AG04450 (cell line): ENCODE data around the gene HTR6. TPM values are rescaled to one million over a fixed set of nuclear protein-coding genes. Genes with fewer than 3 reads are reported as not detected.

Source experiments
- CTCF ChIA-PET: fragments of 300-600, 350-600 bp; formaldehyde crosslinking; extraction: SDS; loops from one replicate; lab custom pipeline; 2022; ENCODE audit warnings: antibody characterized with exemption, inconsistent platforms; lab: Charles Lee
- POLR2A ChIA-PET: fragments of 350-600 bp; formaldehyde crosslinking; extraction: SDS; loops from one replicate; lab custom pipeline; 2021; ENCODE audit warnings: antibody characterized with exemption, inconsistent platforms; lab: Yijun Ruan, JAX
- DNase-seq: peaks from one replicate; pipeline ENCODE4 v3.0.0-alpha.2; 2011; ENCODE audit warnings: low read depth, low spot score
- H3K27ac ChIP-seq: one replicate; pipeline ENCODE4 v1.5.1; 2012; ENCODE audit warnings: low read depth, low read length, control low read depth
- H3K27me3 ChIP-seq: one replicate; pipeline ENCODE4 v1.6.0; 2012; ENCODE audit warnings: low read length; ENCODE audit not compliant: control insufficient read depth, insufficient read depth
- H3K4me3 ChIP-seq: 2 replicates; pipeline ENCODE4 v1.5.1; 2011; ENCODE audit warnings: mild to moderate bottlenecking, low read depth, low read length, control low read depth
- H3K9me3 ChIP-seq: 2 replicates; pipeline ENCODE4 v1.5.1; 2012; ENCODE audit warnings: low read length; ENCODE audit not compliant: control insufficient read depth, insufficient read depth
- CTCF ChIP-seq: IDR thresholded peaks from 2 replicates; pipeline ENCODE4 v1.5.1; 2011; ENCODE audit warnings: low read depth, low read length, control low read depth, inconsistent platforms
- polyA plus RNA-seq: library from polyadenylated mRNA; depleted of rRNA; stranded (reverse); fragments of >200 nt; gene quantifications from 2 replicates; pipeline ENCODE4 v1.2.3, GENCODE V29; 2011

Gene HTR6
- polyA plus RNA-seq, 1 experiment, result not detected

DNA sequence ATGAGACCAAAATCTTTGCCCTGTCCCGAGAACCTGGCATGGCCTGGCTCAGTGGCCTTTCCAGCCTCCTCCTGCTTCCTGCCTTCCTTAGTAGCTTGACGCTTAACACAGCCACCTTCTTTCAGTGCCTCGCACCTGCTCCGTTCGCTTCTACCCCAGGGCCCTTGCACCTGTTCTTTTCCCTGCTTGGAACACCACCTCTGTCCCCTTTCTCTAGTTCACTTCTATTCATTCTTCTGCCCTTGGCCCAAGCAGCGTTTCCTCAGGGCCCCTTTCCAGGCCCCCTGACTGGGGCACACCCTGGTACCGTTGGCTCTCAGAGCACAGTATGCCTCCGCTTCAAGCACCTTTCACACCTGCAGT is 9.0 kb upstream of the HTR6 start:
- no peak overlapping the region for H3K27ac ChIP-seq
- H3K4me3 ChIP-seq, result no peak overlapping the region
- no peak for DNase-seq
- no peak for TF ChIP-seq CTCF
- POLR2A ChIA-PET, result no interaction called here
- H3K27me3 ChIP-seq, result peaks cover under 1% of the 10 kb centered on the region
- H3K9me3 ChIP-seq, result no peaks in the 10 kb centered on the region
- CTCF ChIA-PET, result no interaction called here

DNA sequence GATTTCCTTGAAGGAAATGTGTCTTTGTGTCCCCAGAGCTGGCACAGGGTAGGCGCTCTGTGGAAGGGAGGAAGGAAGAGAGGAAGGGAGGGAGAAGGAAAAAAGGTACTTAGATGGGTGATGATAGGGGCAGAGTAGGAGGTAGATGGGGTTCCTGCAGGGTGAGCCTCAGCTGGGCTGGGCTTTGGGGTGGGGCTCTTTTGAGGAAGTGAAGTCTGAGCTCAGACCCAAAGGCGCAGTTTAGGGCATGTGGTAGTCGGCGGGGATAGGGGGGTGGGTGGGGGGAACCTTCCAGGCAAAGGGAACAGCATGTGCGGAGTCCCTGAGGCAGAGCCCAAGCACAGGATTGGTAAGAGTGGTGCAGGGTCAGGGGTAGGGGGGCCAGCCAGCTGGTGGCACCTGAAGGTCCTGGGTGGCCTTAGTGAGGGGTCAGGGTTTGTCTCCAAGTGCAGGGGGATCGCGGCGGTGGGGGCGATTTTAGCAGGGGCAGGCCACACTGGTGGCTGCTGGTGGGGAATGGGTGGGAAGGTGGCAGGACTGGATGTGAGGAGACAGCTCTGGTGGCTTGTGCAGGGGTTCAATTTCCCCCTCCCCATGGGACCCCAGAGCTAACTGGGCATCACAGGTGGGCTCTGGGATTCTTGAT is 8.4 kb upstream of the HTR6 start:
- Histone ChIP-seq H3K4me3 (no peak overlapping the region), H3K27me3 (peaks cover 2% of the 10 kb centered on the region), H3K27ac (no peak overlapping the region), H3K9me3 (no peaks in the 10 kb centered on the region)
- POLR2A ChIA-PET, result no interaction called here
- CTCF ChIA-PET, result no interaction called here
- DNase-seq, result no peak
- no peak for TF ChIP-seq CTCF

GRCh38 chr1:19656780-19657466 is 7.8 kb upstream of the HTR6 start:
- ChIA-PET CTCF (interaction anchor here (0.6 kb wide), 1 partner anchor 329 kb away, joined by 4 read pairs; no protein-coding TSS in a partner anchor), POLR2A (no interaction called here)
- Histone ChIP-seq H3K9me3 (no peaks in the 10 kb centered on the region), H3K27ac (no peak overlapping the region), H3K4me3 (no peak overlapping the region), H3K27me3 (peaks cover 2% of the 10 kb centered on the region)
- DNase-seq, result no peak
- no peak for TF ChIP-seq CTCF

GRCh38 chr1:19657511-19657910 is 7.2 kb upstream of the HTR6 start:
- H3K9me3 ChIP-seq, result no peaks in the 10 kb centered on the region
- H3K27me3 ChIP-seq, result peaks cover 5% of the 10 kb centered on the region
- H3K27ac ChIP-seq, result no peak overlapping the region
- CTCF ChIA-PET, result interaction anchor here (0.6 kb wide), 1 partner anchor 330 kb away, joined by 4 read pairs; no protein-coding TSS in a partner anchor
- no peak overlapping the region for H3K4me3 ChIP-seq
- no peak for TF ChIP-seq CTCF
- DNase-seq, result no peak
- POLR2A ChIA-PET, result no interaction called here

GRCh38 chr1:19658186-19658585 is 6.5 kb upstream of the HTR6 start:
- TF ChIP-seq CTCF, result no peak
- ChIA-PET CTCF (no interaction called here), POLR2A (interaction anchor here (0.7 kb wide), 1 partner anchor 38 kb away, joined by 3 read pairs; no protein-coding TSS in a partner anchor)
- Histone ChIP-seq H3K4me3 (no peak overlapping the region), H3K9me3 (no peaks in the 10 kb centered on the region), H3K27me3 (peaks cover 10% of the 10 kb centered on the region), H3K27ac (no peak overlapping the region)
- DNase-seq, result no peak
